Activated CD4-positive, CD25-positive, alpha-beta regulatory T cell treated with anti-CD3 and anti-CD28 coated beads, Interleukin-2, amount 50 U/mL, for 72 hours (primary cell): Measurements from ENCODE around the gene LCN12.

ENCODE experiments used
- DNase-seq: peaks from one replicate; pipeline ENCODE4 v3.0.0; 2021

The LCN12 gene, protein sequence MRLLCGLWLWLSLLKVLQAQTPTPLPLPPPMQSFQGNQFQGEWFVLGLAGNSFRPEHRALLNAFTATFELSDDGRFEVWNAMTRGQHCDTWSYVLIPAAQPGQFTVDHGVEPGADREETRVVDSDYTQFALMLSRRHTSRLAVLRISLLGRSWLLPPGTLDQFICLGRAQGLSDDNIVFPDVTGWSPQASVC

DNA sequence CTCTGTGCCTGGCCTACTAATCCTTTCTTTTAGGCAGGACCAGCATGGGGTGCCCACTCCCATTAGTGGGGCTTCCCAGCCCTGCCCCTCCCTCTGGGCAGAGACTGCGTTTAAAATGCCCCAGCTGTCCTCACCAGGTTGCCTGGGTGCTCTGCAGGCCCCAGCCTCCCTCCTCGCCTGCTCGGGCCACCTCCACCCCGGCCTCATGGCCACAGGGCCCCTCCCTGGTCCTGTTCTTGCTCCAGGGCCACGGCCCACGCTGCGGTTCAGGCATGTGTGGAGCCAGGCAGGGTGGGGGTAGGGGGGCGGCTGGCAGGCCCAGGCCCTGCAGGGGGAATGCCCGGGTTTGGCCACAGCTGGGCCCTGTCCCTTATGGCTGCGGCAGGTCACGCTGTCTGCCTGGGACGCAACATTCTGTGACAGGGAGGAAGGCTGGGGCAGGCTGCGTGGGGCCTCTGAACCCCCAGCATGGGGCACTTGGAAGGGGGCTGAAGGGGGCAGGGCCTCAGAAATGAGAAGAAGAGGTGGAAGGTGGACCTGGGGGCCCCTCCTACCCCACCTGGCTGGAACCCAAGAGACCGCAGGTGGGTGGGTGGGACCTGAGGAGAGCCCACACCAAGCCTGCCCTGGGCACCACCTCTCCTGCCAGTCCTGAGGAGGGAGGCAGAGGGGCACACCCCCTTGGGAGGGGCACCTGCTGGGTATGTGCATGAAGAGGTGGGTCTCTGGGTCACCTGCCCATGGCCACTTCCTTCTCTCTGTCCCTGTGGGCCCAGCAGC is at the start of gene LCN12:
Gene LCN12 (plus strand): TSS at position 733 of the 780 bp plus-strand sequence. CDS start 55 bp downstream, outside the sequence.
- DNase-seq = no peak

DNA sequence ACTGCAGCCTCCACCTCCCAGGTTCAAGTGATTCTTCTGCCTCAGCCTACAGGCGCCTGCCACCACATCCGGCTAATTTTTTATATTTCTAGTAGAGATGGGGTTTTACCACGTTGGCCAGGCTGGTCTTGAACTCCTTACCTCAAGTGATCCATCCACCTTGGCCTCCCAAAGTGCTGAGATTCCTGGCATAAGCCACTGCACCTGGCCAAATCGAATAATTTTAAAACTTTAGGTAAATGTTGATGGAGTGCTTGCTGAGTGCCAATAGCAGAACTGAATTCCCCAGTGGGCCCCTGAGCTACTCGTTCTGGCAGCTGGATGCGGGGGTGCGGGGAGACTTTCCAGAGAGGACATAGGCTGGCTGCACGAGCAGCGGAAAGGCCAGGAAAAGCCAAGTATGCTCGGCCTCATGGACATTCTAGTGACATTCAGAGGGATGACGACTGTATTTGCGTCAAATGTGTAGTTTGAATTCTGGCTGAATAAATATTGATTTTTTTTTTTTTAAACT is 49.0 kb upstream of the LCN12 start:
- DNase-seq = no peak

DNA sequence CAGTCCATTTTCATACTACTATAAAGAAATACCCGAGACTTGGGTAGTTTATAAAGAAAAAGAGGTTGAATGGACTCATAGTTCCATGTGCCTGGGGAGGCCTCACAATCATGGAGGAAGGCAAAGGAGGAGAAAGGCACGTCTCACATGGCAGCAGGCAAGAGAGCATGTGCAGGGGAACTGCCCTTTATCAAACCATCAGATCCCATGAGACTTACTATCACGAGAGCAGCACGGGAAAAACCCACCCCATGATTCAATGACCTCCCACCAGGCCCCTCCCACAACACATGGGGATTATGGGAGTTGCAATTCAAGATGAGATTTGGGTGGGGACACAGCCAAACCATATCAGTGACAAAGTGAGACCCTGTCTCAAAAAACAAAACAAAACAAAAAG is 45.8 kb upstream of the LCN12 start:
- DNase-seq = no peak

DNA sequence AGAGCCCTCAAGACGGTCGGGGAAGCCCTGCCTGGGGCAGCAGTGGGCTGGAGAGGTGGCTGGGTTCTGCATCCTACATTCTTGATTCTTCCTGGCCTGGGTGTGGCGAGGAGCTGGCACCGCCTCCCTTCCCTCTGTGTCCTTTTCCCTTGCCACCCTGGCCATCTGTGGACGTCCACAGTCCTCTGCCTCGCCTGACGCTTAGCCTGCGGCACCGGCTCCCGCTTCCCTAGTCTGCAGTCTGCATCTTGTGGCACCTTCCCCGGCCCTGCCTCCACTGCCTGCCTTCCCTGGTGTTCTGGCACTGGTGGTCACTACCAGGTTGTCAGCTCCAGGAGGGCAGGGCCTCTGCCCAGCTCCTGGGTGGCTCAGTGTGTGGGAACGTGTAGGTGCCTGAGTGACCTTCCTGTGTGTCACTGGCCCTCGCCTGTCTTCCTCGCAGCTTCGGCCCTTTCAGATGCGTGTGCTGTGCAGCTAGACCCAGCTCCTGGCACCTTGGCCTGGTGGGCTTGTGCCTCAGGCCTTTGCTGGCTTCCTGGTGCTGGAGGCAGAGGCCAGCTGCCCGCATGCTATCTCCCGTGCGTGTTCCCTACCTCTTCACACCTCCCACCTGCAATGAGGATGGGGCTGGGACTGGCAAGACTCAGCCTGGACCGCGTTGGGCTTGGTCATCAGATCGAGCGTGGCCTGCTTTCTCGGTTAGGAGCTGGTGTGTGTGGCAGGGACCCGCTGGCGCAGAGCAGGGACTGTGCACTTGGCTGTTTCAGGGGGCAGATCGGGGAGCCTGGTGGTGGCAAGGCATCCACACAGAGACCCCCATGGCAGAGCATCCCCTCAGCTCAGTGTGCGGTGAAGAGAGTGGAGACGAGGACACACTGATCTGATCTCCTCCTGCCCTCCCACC is 44.8 kb upstream of the LCN12 start:
- no peak for DNase-seq

DNA sequence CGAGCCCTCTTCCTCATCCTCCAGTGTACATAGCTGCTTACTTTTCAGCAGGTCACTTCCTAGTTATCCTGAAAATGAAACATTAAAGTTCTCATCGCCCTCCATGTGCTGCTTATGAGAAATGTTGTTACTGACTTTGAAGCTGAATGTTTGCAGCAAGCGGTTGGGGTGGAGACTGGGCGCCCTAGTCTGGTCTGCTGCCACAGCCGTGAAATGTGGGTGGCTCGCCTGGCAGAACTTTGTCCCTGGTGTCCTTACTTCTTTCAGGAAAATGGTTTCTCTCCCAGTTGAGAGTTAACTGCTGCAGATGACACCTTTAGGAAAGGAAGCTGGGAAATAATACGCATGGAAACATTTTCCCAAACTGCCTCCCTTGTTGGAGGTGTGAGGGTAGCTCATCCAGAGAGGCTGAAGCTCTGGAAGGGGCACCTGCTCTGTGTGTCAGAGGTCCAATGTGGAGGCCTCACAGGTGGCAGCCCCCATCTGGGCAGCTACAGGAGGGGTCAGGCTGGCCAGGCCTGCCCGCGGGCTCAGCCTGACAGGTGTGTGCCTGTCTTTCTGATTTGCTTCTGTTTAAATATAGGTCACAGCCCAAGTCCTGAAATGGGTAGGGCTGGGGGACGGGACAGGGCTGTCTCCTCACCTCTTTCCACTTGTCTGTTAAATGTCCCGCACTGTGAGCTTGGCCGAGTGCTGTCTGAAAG is 41.7 kb upstream of the LCN12 start:
- no peak for DNase-seq

DNA sequence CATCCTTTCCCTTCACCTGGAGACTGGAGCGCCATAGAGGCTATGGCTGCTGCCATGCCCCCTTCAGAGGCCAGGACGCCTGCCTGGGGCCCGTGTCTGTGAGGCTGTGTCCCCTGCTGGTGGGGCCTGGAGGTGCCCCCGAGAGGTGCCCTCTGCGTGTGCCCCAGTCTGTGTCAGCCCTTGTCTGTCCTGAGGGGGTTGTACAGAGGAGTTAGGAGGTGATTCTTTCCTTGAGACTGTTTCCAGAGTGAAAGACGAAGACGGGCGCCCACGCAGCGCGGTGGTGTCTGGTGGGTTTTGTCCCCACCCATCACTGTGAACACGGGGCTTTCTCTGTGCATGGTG is 41.2 kb upstream of the LCN12 start:
- no peak for DNase-seq

DNA sequence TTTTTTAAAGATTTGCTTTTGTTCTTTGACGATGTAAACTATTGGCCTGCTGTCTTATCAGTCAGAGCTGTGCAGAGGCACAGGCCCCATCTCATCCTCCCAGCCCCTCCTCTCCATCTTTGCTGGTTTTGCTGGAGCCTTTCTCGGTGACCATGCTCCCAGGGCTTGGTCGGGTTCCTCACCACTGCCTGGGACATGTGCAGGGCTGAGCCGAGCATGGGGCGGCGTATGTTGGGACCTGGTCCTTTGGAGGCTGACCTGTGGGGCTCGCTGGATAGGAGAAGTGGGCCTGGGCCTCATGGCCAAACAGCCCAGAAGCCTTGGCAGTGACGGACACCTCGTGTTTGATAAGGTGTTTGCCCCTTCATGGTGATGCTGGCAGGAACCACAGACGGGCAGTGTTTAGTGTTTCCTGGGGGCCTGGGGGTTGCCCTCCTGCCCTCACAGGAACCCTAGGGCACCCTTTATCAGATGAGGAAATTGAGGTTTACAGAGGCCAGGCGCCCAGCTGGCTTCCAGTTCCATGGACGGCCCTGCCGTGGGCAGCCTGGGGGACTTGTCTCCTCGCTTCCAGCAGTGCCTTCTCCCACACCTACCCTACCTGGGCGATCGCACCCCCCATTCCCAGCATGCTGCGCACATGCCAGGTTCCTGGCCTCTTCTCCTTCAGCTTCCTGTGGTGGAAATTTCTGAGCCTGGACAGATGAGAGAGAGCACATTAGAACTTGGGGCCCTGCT is 38.2 kb upstream of the LCN12 start:
- DNase-seq = no peak

DNA sequence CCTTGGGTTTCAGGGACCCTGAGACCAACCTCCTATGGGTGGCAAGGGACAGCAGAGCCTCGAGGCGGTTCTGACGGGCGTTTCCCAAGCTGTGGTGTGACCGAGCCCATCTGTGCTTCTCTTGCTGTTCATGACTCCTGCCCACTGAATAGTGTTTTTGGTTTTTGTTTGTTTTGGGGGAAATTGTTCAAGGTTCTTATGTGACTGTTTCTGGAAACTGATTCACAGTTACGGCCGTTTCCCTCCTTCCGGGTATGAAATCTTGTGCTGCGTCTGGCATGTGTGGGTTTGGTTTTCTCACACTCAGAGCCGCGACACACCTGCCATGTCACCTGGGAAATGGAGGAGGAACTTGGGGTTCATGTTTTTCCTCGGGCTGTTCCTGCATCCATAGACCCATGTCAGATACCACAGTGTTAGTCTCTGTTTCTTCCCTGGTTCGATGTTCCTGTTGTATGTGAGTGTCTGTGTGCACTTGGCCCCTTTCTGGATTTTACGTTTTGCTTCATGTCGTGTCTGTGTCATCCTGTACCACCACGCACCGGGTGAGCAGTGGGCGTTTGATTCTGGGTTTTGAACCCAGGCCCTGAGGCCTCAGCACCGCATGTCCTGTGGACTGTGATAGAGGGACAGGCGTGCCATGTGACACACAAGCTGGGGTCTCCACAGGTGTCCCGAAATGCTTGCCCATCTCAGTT is 36.3 kb upstream of the LCN12 start:
- DNase-seq = no peak

DNA sequence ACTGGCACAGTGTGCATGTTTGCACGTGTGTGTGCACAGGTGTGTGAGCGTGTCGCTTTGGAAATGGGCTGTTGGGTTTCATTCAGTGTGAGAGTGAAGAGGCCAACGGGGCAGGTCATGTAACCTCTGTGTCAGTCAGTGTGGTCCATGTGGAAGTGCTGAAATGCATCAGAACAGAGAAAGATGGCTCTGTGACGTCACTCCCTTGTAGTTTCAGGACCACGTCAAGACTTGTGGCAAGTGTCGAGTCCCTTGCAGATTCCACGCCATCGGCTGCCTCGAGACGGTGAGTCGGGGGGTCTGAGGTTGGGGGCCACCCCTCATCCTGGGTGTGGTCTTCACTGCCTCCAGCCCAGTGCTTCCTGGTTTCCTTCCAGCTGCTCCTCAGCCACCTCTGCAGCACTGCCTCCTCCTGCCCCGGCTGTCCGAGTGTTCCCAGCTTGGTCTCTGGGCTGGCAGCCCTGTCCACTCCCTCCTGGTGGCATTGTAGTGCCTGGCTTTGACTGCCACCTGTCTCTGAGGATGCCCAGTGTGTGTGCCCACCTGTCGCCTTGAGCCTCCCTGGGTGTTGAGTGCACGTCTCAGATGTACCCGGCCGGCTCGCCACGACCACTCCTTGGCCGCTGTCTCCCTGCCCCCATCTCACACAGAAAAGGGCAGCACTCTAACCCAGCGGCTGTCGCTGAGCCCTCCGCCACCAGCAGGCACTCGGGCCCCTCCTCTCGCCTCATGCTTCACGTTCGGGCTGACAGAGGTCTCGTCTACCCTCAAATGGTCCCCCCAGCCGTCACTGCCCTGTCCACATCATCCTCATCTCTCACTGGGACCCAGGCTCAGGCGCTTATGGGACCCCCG is 35.5 kb upstream of the LCN12 start:
- DNase-seq = no peak

DNA sequence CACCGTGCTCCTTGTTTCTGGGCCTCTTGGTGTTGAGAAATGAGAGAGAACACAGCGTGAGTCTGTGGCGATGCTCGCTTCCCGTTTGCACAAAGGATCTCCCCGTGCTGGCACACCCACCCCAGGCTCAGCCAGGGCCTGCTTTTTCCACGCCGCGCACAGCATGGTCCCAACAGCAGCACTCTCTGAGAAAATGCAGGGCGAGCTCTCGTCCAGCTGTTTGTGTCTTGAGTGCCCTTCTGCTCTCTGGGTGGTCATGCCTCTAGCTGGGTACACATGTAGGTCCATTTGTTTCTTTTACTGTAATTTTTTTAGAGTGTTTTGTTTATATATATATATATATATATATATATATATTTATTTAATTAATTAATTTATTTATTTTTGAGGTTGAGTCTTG is 34.2 kb upstream of the LCN12 start:
- DNase-seq = no peak

DNA sequence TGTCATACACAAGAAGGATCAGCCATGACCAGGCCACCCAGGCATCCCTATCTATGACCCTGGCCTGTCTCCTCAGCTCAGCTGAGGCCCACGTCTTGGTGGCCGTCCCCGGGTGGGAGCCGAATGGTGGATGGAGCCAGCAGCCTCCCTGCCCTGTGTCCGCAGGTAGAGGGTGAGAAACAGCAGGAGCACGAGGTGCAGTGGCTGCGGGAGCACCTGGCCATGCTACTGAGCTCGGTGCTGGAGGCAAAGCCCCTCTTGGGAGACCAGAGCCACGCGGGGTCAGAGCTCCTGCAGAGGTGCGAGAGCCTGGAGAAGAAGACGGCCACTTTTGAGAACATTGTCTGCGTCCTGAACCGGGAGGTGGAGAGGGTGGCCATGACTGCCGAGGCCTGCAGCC is 32.0 kb upstream of the LCN12 start:
- no peak for DNase-seq

DNA sequence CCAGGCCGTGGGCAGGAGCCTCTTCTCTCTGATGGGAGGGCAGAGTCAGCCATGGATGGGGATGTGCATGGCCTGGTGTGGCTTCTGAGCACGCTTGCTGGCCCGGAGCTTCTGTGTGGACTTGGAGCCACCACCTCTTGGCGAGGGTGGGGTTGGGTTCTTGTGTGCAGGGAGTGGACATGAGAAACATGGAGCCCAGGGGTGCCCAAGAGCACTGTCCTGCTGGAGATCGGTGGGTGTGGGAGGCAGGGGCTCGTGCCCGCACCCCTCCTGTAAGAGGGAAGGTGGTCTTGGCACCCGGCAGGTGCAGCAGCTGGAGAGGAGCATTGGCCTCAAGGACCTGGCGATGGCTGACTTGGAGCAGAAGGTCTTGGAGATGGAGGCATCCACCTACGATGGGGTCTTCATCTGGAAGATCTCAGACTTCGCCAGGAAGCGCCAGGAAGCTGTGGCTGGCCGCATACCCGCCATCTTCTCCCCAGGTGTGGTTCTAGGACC is 31.3 kb upstream of the LCN12 start:
- no peak for DNase-seq

DNA sequence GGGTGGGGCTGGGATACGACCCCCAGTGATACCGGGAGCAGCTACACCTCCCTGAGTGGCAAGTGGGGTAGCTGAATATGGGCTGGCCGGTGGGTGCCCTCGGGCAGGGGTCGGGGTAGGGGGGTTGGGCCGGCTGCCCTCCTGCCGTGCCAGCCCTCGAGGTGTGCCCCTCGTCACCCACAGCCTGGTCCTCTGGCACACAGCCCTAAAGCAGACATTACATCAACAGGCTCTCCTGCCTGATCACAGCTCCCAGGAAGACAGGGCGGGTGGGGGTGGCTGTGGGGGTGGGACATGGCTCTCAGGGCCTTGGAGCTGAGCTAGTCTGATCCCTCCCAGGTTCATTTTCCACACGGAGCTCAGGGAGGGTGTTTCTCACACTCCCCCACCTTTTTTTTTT is 30.8 kb upstream of the LCN12 start:
- DNase-seq = no peak

DNA sequence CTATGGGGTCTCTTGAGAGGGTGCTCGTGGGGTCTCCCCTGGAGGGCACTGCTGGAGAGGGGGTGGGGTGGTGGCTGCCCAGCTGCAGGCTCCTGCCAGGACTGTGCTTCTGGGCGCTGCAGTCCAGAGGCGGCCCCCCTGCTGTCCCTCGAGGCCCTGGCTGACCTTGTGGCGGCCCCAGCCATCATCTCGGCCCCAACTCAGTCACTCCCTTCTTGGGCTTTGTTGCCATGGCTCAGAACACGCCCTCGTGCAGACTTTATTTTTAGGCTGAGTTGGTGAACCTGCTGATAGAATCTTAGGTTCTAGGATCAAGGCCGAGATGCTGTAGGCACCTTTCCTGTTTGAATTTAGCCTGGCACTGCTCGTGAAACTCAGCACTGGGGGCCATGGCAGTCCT is 30.4 kb upstream of the LCN12 start:
- no peak for DNase-seq

DNA sequence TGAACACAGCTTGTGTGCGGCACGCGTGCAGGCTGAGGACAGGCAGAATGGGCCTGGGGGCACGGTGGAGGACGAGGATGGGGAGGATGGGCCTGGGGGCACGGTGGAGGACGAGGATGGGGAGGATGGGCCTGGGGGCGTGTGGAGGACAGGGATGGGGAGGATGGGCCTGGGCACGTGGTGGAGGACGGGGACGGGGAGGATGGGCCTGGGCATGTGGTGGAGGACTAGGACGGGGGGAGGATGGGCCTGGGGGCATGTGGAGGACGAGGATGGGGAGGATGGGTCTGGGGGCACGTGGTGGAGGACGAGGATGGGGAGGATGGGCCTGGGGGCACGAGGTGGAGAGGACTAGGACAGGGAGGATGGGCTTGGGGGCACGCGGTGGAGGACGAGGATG is 29.5 kb upstream of the LCN12 start:
- DNase-seq = no peak

DNA sequence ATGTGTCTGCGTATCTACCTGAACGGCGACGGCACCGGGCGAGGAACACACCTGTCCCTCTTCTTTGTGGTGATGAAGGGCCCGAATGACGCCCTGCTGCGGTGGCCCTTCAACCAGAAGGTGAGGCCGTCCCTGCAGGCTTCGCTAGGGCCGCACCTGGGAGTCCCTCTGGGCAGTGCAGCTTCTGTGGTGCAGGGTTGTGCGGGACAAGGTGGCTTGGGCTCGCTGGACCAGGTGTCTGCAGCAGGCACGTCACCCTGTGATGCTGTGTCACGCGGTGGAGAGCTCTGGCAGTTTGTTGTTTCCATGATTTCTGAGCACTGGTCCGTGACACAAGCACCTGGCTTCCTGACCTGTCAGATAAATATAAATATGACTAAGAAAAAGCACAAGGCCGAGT is 28.2 kb upstream of the LCN12 start:
- DNase-seq = no peak

DNA sequence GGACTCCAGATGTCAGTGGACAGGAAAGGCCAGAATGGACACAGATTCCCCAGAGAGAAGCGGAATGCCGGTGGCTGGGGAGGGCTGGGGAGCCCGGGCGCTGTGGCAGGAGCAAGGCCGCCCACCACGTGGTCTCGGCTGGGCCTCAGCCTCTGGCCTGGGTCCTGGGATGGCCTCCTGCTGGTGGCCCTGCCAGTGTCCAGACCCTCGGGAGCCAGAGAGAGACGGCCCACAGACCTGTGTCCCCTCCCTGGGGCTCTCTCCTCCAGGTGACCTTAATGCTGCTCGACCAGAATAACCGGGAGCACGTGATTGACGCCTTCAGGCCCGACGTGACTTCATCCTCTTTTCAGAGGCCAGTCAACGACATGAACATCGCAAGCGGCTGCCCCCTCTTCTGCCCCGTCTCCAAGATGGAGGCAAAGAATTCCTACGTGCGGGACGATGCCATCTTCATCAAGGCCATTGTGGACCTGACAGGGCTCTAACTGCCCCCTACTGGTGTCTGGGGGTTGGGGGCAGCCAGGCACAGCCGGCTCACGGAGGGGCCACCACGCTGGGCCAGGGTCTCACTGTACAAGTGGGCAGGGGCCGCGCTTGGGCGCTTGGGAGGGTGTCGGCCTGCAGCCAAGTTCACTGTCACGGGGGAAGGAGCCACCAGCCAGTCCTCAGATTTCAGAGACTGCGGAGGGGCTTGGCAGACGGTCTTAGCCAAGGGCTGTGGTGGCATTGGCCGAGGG is 26.5 kb upstream of the LCN12 start:
- no peak for DNase-seq

DNA sequence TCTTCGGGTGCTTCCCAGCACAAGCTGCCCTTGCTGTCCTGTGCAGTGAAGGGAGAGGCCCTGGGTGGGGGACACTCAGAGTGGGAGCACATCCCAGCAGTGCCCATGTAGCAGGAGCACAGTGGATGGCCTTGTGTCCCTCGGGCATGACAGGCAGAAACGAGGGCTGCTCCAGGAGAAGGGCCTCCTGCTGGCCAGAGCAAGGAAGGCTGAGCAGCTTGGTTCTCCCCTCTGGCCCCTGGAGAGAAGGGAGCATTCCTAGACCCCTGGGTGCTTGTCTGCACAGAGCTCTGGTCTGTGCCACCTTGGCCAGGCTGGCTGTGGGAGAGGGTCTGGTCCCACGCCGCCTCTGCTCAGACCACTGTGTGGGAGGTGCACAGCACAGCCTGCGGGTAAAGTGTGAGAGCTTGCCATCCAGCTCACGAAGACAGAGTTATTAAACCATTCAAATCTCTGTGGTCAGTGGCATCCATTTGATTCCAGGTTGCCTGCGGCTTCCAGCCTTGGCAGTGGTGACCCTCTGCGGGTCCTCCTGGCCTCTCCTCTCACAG is 25.8 kb upstream of the LCN12 start:
- no peak for DNase-seq

DNA sequence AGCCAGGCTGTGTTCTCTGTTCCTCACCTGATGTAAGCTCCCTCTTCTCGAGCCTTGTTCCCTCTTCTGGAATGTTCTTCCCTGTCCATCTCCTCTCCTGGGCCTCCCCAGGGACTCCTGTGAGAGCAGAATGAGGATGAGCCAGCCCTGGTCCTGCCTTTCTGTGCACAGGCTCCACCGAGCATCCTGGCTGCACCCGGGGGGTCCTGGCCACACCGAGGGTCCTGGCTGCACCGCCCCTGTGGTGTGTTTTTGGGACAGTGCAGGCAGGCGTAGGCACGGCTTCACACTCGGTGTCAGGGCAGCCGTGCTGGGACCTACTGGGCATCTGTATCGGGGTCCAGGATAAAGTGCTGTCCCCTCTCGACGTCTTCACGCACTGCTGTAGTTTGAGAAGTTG is 25.3 kb upstream of the LCN12 start:
- no peak for DNase-seq
